ENCODE results near the gene SIM2.
"Not testable (repeated sequence)": the region's sequence is repeated elsewhere in the genome, so short reads cannot be mapped to it uniquely, and the experiment has no call there.

Gene SIM2, protein sequence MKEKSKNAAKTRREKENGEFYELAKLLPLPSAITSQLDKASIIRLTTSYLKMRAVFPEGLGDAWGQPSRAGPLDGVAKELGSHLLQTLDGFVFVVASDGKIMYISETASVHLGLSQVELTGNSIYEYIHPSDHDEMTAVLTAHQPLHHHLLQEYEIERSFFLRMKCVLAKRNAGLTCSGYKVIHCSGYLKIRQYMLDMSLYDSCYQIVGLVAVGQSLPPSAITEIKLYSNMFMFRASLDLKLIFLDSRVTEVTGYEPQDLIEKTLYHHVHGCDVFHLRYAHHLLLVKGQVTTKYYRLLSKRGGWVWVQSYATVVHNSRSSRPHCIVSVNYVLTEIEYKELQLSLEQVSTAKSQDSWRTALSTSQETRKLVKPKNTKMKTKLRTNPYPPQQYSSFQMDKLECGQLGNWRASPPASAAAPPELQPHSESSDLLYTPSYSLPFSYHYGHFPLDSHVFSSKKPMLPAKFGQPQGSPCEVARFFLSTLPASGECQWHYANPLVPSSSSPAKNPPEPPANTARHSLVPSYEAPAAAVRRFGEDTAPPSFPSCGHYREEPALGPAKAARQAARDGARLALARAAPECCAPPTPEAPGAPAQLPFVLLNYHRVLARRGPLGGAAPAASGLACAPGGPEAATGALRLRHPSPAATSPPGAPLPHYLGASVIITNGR

DNA sequence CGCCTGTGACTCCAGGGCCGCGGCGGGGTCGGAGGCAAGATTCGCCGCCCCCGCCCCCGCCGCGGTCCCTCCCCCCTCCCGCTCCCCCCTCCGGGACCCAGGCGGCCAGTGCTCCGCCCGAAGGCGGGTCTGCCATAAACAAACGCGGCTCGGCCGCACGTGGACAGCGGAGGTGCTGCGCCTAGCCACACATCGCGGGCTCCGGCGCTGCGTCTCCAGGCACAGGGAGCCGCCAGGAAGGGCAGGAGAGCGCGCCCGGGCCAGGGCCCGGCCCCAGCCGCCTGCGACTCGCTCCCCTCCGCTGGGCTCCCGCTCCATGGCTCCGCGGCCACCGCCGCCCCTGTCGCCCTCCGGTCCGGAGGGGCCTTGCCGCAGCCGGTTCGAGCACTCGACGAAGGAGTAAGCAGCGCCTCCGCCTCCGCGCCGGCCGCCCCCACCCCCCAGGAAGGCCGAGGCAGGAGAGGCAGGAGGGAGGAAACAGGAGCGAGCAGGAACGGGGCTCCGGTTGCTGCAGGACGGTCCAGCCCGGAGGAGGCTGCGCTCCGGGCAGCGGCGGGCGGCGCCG is at the start of gene SIM2:
Gene SIM2, plus strand, starts transcription at position 135 of the 565 bp plus-strand sequence. CDS start 632 bp downstream, outside the sequence.
- no peak for DNase-seq (ENCODE audit: low spot score)

DNA sequence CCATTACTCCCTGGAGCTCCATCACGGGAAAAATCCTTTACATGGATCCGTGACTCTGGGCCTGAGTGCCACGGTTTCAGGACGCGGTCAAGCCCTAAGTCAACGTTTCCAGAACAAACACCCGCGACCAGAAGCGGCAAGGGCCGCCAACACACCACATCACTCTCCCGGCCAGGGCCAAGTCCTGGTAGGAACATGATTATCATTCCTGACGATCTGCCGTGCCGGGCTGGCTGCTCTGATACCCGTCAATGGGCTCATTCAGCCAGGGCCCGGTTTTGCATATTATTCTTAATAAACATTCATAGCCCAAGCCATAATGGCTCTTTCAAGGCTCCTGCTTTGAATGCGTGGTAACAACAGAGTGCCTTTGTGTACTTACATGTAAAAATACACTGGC is 44.6 kb upstream of the SIM2 start:
- DNase-seq (ENCODE audit: low spot score): no peak

DNA sequence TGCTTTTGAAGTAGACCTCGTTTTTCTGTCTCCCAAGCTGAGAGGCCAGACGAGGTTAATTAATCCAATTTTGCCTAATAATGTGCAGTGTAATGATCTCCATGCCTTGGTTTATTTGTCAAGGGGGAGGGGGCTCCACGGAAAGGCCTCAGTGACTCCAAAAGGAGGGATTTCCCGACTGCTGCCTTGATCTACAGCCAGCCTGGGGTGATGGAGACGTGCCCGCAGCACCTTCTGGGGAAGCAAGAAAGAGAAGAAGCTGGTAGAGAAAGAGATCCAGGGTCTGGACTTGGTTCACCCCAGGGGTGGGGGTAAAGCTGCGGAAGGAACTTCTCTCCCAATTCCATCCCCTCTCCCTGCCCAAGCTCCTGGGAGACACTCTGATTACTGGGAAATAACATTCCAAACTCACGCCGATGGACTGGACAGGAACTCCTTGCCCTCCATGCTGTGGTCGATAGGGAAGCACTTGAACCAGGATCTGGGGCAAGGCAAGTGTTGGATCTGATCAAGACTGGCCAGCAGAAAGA is 44.1 kb upstream of the SIM2 start:
- no peak for DNase-seq (ENCODE audit: low spot score)

DNA sequence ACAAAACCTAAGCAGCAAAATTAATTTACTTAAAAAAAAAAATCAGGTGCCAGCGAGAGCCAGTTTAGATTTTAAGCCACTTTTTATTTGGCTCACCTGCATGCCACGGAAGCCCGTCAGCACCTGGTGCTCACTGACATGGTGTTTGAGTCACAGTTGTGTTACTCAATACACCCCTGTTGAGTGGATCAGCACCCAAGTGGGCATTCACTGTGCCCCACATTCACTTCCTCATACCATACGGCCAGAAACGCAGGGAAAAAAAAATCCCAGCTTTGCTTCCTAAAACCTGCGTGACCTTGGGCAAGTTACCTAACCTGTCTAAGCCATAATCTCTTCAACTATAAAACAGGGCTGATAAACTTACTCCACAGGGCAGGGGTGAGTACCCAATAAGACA is 42.8 kb upstream of the SIM2 start:
- DNase-seq (ENCODE audit: low spot score): no peak

DNA sequence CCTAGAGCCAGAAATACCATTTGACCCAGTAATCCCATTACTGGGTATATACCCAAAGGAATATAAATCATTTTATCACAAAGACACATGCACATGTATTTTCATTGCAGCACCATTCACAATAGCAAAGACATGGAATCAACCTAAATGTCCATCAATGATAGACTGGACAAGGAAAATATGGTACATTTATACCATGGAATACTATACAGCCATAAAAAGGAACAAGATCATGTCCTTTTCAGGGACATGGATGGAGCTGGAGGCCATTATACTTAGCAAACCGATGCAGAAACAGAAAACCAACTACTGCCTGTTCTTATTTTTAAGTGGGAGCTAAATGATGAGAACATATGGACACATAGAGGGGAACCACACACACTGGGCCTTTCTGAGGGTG is 41.6 kb upstream of the SIM2 start:
- DNase-seq (ENCODE audit: low spot score): not testable (repeated sequence)

DNA sequence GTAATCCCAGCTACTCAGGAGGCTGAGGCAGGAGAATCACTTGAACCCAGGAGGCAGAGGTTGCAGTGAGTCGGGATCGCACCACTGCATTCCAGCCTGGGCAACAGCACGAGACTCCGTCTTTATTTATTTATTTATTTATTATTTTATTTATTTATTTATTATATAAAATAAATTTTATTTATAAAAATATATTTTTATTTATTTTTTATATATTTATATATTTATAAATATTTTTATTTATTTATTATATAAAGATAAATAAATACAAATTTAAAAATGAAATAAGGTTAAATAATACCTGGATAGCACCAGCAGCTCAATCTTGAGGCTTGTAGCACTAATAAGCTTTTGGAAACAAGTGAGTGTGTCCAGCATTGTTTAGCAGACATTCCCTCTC is 40.9 kb upstream of the SIM2 start:
- no peak for DNase-seq (ENCODE audit: low spot score)

DNA sequence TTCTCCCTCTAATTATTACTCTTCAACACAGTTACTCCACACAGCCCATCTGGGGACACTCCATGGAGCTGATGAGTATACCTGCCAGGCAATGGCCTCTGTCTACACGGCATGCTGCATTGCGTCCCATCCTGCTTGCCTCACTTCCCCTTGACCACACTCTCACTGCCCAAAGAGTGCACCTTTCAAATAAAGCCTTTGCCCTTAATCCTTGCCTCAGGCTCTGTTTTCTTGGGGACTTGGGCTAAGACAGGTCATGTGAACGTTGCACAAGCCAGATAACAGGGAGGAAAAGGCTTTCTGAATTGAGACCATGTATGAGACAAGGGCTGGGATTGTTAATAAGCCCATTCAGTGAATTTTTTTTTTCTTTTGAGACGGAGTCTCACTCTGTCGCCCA is 40.0 kb upstream of the SIM2 start:
- DNase-seq (ENCODE audit: low spot score): no peak

DNA sequence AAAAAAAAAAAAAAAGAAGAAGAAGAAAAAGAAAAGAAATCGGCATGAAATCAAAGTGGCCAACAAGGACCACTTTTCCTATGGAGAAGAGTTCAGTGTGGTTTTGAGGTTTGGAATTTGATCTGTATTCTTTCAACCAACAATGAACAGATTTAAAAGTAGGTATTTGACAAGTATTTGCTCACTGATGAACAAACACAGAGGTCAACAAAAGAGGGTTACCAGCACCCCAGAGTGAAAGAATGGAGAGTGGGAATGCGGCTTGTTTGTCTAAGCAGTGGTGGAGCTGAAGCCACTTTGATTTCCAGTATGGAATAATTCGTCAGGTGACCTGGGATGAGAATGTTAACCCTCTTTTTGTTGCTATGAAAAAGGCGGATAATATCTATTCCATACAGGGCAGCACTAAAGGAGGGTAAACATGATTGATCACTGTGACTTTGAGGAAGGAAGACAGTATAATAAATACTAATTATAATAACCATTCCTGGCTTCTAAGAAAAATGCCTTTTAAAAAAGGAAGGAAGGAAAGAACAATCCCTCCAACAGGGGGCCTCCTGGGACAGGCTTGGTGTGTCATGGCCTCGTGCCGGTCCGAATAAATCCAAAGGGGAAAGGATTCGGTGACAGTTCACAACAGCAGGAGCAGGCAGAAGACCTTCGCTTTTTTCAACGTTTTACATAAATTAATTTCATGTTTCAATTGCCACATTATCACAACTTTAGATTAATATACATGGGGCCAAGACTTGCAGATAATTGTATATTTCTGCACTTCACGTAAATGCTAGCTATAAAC is 37.2 kb upstream of the SIM2 start:
- no peak for DNase-seq (ENCODE audit: low spot score)

DNA sequence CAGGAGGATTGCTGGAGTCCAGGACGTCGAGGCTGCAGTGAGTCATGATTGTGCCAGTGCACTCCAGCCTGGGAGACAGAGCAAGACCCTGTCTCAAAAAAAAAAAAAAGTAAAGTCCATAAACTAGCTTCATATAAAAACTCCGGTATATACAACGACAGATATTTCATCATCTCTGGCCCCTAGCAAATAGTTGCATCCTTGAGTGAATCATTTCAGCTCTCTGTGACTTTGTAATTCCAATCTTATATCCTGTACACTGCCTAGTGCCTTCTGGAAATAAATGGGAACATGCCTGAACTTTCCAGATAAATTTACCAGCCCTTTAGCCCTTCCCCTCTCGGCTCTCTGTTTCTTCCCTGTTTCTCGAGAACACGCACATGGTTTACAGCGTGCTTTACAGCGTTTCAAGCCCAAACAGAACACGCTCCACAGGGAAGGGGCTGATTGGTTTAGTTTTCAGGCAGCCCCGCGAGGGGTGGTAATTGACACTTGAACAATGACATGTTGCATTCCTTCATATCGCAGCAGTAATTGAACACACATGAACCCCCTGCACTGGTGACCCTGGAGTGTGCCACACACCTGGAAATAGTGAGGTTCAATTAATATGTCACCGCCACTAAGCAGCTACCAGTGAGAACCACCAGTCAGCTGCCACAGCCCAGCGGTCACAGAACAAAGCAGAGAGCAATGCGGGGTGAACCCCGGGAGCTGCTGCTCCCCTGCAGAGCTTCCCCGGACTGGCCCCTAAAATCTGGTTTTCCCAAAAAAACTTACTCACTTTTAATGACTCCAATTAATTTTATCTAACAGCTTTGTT is 35.7 kb upstream of the SIM2 start:
- no peak for DNase-seq (ENCODE audit: low spot score)

DNA sequence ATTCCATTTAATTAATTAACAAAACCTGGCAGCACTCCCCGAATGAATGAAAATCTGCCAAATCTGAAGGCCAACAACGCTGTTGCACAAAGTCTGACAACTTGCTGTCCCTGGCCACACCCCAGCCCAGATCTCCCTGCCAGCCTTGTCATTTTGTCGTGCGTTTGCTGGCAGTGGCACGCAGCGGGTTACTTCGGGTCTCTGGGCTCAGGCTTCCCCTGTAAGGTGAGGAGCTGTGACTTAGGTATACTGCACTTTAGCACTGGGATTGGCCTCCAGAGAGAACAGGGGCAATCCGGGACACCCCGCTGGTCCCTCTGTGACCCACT is 34.3 kb upstream of the SIM2 start:
- DNase-seq (ENCODE audit: low spot score): no peak

DNA sequence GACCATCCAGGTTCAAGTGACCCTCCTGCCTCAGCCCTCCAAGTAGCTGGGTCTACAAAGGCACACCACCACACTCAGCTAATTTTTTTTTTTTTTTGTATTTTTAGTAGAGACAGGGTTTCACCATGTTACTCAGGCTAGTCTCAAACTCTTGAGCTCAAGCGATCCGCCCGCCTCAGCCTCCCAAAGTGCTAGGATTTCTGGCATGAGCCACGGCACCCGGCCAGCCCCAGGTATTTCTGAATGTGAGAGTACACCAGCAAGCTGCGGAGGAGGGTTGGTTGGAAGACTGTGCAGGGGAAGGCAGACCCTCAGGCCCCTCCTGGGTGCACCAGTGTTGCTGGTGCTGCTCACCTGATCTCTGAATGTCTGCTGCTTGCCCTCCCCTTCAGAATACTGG is 33.1 kb upstream of the SIM2 start:
- DNase-seq (ENCODE audit: low spot score): no peak

DNA sequence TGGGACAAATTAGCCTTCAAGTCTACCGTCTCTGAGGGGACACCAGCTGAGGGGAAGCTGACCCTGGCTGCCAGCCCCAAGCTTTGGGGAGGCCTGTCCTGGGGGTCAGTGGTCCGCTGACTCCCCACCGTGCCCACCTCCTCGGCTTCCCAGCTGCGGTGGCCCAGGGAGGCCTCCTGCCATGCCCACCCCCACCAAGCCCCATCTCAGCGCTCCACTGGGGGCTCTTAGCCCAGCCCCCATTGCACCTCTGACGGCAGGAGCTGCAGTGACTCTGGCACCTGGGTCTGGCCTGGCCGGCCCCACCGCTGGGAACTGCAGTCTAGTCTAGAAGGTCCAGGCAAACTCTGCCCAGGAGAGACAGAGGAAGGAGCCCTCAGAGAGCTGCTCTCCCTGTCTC is 30.2 kb upstream of the SIM2 start:
- DNase-seq (ENCODE audit: low spot score): no peak

DNA sequence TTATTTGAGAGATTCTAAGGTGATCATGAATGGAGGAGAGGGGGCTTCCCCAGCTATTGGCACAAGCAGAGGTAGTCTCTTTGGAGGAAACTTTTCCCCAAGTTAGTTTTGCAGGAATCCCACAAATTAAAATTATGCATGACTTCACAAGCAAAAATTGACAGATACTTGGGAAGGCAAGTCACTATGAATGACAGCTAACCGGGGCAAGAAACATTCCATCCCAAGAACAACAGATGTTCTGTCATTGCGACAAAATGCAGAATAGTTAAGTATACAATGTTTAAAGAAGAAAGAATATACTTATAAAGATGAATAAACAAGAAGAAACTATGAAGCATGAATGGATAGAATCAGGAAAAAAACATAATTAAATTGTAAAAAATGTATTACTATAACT is 27.1 kb upstream of the SIM2 start:
- DNase-seq (ENCODE audit: low spot score): no peak

DNA sequence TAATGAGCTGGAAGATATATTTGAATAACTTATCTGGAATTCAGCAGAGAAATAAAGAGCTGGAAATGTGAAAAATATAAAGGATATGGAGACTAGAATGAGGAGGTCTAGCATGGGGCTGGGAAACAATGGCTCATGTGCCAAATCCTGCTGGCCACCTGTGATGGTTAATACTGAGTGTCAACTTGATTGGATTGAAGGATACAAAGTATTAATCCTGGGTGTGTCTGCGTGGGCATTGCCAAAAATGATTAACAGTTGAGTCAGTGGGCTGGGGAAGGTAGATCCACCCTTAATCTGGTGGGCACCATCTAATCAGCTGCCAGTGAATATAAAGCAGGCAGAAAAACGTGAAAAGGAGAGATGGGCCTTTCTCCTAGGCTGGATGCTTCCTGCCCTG is 26.6 kb upstream of the SIM2 start:
- not testable (repeated sequence) for DNase-seq (ENCODE audit: low spot score)

DNA sequence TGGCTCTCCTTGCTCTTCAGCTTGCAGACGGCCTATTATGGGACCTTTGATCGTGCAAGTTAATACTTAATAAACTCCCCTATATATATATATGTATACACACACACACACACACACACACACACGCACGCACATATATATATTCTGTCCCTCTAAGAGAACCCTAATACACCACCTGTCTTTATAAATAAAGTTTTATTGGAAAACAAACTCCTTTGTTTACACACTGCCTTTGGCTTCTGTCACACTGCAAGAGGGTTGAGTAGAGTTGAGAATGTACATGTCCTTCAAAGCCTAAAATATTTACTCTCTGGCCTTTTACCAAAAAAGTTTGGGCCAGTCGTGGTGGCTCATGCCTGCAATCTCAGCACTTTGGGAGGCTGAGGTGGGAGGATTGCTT is 26.2 kb upstream of the SIM2 start:
- DNase-seq (ENCODE audit: low spot score): no peak

DNA sequence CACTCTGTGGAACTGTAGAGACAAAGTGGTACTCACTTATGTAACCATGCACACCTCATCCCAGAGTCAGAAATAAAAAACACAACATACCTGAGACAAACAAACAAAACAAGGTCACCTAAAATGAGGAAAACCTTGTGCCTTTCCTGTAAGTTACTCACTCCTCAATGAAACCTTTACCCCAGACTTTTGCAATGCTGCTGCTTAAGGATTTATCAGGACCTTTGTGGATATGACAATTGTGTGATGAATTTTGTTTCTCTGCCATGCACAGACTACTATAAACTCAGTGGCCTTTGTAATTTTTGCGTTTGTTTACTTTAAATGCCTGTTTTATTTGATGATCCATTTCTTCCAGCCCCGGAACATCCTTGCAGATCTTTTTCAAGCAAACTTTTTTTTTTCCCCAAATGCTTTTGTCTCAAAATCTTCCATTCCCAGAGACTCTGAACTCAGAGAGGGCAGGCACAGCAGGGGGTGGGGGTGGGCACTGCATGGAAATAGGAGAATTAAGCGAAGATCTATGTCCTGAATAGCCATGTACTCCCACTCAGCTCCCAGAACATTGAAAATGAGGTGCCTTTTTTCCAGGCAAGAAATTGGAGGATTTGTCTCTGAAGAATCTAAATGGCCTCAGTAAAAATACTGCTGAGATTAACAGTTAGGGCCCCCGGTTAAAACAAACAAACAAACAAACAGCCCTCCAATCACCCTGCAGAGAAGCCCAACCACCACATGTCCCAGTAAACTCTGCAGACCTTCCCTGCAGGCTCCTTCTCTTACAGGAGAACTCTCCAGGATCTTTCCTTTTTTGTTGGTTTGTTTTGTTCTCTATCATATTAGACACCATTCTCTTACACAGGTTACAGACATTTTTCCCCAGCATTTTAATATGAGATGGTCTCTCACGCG is 22.6 kb upstream of the SIM2 start:
- no peak for DNase-seq (ENCODE audit: low spot score)

DNA sequence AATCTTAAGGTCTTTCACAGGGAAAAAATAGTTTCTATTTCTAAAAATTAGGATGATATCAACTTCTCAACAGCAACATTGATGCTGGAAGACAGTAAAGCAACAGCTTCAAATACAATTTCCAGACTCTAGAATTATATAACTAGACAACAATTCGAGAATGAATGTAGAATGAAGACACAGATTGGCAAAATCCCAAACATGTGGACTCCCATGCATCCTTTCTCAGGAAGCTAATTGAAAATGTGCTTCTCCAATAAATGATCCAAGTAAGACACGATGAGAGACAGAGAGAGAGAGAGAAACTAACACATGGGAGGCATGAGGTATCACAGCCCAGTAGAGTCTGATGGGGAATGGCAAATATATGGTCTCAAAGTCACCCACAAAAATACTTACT is 21.5 kb upstream of the SIM2 start:
- no peak for DNase-seq (ENCODE audit: low spot score)

DNA sequence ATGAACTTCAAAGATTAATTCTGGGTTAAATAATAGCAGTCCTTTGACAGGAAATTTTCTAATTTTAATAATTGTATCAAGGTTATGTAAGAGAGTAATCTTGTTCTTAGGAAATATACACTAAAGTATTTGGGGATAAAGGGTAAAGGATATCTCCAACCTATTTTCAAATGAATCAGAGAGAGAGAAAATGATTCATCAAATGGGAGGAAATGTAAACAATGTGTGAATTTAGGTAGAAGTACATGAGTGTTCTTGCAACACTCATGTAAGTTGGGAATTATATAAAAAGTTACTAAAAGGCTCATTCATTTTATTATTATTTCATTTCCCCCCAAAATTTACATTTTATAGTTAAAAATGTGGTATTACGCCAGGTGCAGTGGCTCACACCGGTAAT is 20.4 kb upstream of the SIM2 start:
- no peak for DNase-seq (ENCODE audit: low spot score)

DNA sequence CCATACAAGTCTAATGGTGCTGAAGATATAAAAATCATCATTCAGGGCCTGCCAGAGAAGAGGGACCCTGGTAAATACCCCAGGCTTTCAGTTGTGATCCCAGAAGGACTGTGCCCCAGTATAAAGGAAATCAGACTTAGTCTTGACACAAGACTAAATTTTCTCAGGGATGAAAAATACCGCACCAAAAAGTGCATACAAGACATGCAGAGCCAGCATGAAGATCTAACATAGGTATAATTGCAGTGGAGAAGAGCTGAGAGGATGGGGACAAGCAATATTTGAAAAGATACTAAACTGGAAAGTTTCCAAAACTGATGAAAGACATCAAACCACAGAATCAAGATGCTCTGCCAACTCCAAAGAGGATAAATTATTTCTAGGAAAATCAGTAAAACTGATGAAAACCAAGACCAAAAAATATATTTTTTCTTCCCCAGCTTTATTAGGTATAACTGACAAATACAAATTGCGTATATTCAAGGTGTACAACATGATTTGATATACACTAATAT is 17.7 kb upstream of the SIM2 start:
- DNase-seq (ENCODE audit: low spot score): no peak
